VCaP (cell line): ENCODE data around the gene ADCY5.
A peak's percentile ranks its signal among the peaks of the same experiment; 100 is the strongest.
"Not testable (repeated sequence)": the region's sequence is repeated elsewhere in the genome, so short reads cannot be mapped to it uniquely, and the experiment has no call there.

Source experiments
- H3K27ac ChIP-seq: fragments of 450-650 bp; 2 replicates; pipeline ENCODE4 v1.5.1; 2017
- CTCF ChIP-seq: fragments of 450-650 bp; conservative IDR thresholded peaks from 2 replicates; pipeline ENCODE4 v1.5.1; 2017; ENCODE audit warnings: mild to moderate bottlenecking, moderate library complexity

ADCY5 gene

GRCh38 chr3:123258811-123259420, 190.0 kb downstream of the ADCY5 start:
- peak; percentile 89 for TF ChIP-seq CTCF
- H3K27ac ChIP-seq, result 0 out of 2 replicates have a peak overlapping the region, but pooled peaks have one; percentile 19

- no peak for TF ChIP-seq CTCF
- H3K27ac ChIP-seq, result 0 out of 2 replicates have a peak overlapping the region, but pooled peaks have one; percentile 19
Observed at GRCh38 chr3:123258359-123258758, 190.5 kb downstream of the ADCY5 start.

- no peak for TF ChIP-seq CTCF
- no peak overlapping the region for H3K27ac ChIP-seq
Observed at GRCh38 chr3:123256256-123256655, 192.6 kb downstream of the ADCY5 start.

GRCh38 chr3:123246866-123247265, 202.0 kb downstream of the ADCY5 start:
- TF ChIP-seq CTCF, result no peak
- H3K27ac ChIP-seq, result no peak overlapping the region

- no peak overlapping the region for H3K27ac ChIP-seq
- TF ChIP-seq CTCF, result no peak
Observed at GRCh38 chr3:123244128-123244527, 204.8 kb downstream of the ADCY5 start.

- no peak overlapping the region for H3K27ac ChIP-seq
- TF ChIP-seq CTCF, result no peak
Observed at GRCh38 chr3:123239756-123240155, 209.1 kb downstream of the ADCY5 start.

GRCh38 chr3:123239186-123239585, 209.7 kb downstream of the ADCY5 start:
- H3K27ac ChIP-seq, result not testable (repeated sequence)

GRCh38 chr3:123236902-123237301, 212.0 kb downstream of the ADCY5 start:
- H3K27ac ChIP-seq, result no peak overlapping the region
- no peak for TF ChIP-seq CTCF
